Sigmoid colon (tissue), 4 donors: ENCODE results near the gene AUTS2.

Experiments
- CTCF ChIP-seq, 4 experiments: fragments of 450-650 bp in 3 of 4; fragments of 200-600 bp in 1 of 4; IDR thresholded peaks; one replicate each; pipeline ENCODE4 v1.5.1; 2016 to 2019; ENCODE audit warnings: antibody characterized with exemption in 4 of 4, mild to moderate bottlenecking in 3 of 4, moderate library complexity in 2 of 4
- EP300 ChIP-seq, 4 donors: sonication (generic); formaldehyde crosslinking; IDR thresholded peaks; one replicate each; pipeline ENCODE4 v1.6.1; 2017; ENCODE audit warnings: antibody characterized with exemption in 4 of 4

- TF ChIP-seq EP300 (IDR thresholded peaks at IDR 0.05) (no peak), CTCF (IDR thresholded peaks at IDR 0.05) (no peak)
Observed at GRCh38 chr7:69765879-69766278, 167.6 kb downstream of the AUTS2 start.
